ENCODE results near the gene ATP2C2. TPM values are rescaled to one million over a fixed set of nuclear protein-coding genes. Genes with fewer than 3 reads are reported as not detected.

The ATP2C2 gene
- total and polyA plus RNA-seq, 2 of the 8 experiments (the other 6 are each of a cell fraction or from before 2014, with no cell fraction given): 1.2 to 2.8 TPM

- Histone ChIP-seq H3K27me3 (replicated peaks in 1 of 4; ENCODE audit: control insufficient read depth in 3 of 4, extremely low read depth in 1 of 4, insufficient read depth in 3 of 4, low read length in 3 of 4) (no peaks in the 10 kb centered on the region), H2BK12ac (ENCODE audit: low read depth, low read length) (no peak overlapping the region), H3K23ac (ENCODE audit: insufficient read length) (no peak overlapping the region), H3K4ac (replicated peaks; ENCODE audit: insufficient read length, low read depth, low read length) (no peak overlapping the region), H2AK5ac (ENCODE audit: low read depth, low read length) (no peak overlapping the region), H2AFZ (ENCODE audit: low read length) (no peak overlapping the region), H3K9me3 (ENCODE audit: insufficient read depth in 2 of 2, low read depth in 1 of 2, low read length in 1 of 2) (peaks cover 9 to 12% of the 10 kb centered on the region in 2 experiments), H2BK20ac (ENCODE audit: low read length) (no peak overlapping the region), H3K14ac (ENCODE audit: insufficient read length) (no peak overlapping the region), H3K4me2 (ENCODE audit: insufficient read depth in 1 of 2, low read depth in 2 of 2, low read length in 2 of 2) (no peak overlapping the region), H2BK15ac (ENCODE audit: low read length) (no peak overlapping the region), H4K91ac (replicated peaks; ENCODE audit: insufficient read length, low read length) (no peak overlapping the region), H3K23me2 (ENCODE audit: low read depth, low read length) (no peaks in the 10 kb centered on the region), H3K9ac (replicated peaks in 1 of 4; ENCODE audit: extremely low read depth in 1 of 4, low read depth in 3 of 4, low read length in 3 of 4) (no peak overlapping the region), H2BK120ac (replicated peaks; ENCODE audit: low read depth, low read length) (no peak overlapping the region), H3K36me3 (ENCODE audit: control insufficient read depth in 2 of 4, insufficient read depth in 4 of 4, low read length in 3 of 4) (peaks cover 2 to 45% (median 32%) of the 10 kb centered on the region in 4 experiments; a peak in 7 of 8 replicates), H3K4me3 (ENCODE audit: extremely low read depth in 1 of 4, insufficient read depth in 2 of 4, low read depth in 3 of 4, low read length in 4 of 4) (no peak overlapping the region), H2BK5ac (ENCODE audit: low read depth, low read length) (no peak overlapping the region), H3K18ac (ENCODE audit: extremely low read depth, low read length) (no peak overlapping the region), H3K56ac (replicated peaks; ENCODE audit: insufficient read length, low read depth, low read length) (no peak overlapping the region), H4K20me1 (replicated peaks in 1 of 2; ENCODE audit: control insufficient read depth in 1 of 2, insufficient read depth in 2 of 2, low read length in 2 of 2) (peaks cover 0 to 2% of the 10 kb centered on the region in 2 experiments), H3K4me1 (replicated peaks in 1 of 4; ENCODE audit: control insufficient read depth in 3 of 4, insufficient read depth in 4 of 4, low read length in 3 of 4) (no peaks in the 10 kb centered on the region; a peak in 1 of 7 replicates), H3K27ac (ENCODE audit: low read depth, low read length) (no peak overlapping the region), H3K79me1 (ENCODE audit: low read depth, low read length) (no peaks in the 10 kb centered on the region), H4K8ac (ENCODE audit: extremely low read depth, insufficient read depth, low read length) (no peak overlapping the region), H4K5ac (ENCODE audit: insufficient read length, low read depth, low read length) (no peak overlapping the region), H3K79me2 (ENCODE audit: control insufficient read depth in 1 of 2, insufficient read depth in 2 of 2, low read length in 2 of 2) (no peaks in the 10 kb centered on the region)
- POLR2A ChIA-PET (ENCODE audit: partially characterized antibody): no interaction called here
- WGBS, 2 experiments (ENCODE audit: extremely low coverage in 1 of 2, insufficient coverage in 1 of 2, insufficient read length in 1 of 2, insufficient replicate concordance in 2 of 2, low coverage in 1 of 2, low lambda C conversion rate in 2 of 2, missing lambda C conversion rate in 1 of 2): 80% methylated on average over 3 of the region's 3 CpGs; no CpG with 5 or more reads in 1 of the 2 experiments
- CTCF ChIA-PET (ENCODE audit: partially characterized antibody): interaction anchor here (0.6 to 4.6 kb wide), 7 partner anchors 9 to 249 kb away, joined by 3 to 21 read pairs (median 4); no protein-coding TSS in a partner anchor
- DNase-seq (ENCODE audit: low read depth in 1 of 2, low spot score in 2 of 2) (no peak), FAIRE-seq (no peak)
- TF ChIP-seq POU5F1 (IDR thresholded peaks at IDR 0.05; ENCODE audit: low read depth, low read length): no peak
- no peak for TF ChIP-seq GABPA (IDR thresholded peaks at IDR 0.05; ENCODE audit: borderline replicate concordance, insufficient read depth, low read length)
- no peak for TF ChIP-seq CREB1 (IDR thresholded peaks at IDR 0.05)
- TF ChIP-seq CBX5 (IDR thresholded peaks at IDR 0.05; ENCODE audit: low read depth, low read length): no peak
- no peak for TF ChIP-seq CHD2 (IDR thresholded peaks at IDR 0.05; ENCODE audit: low read length)
- no peak for TF ChIP-seq EZH2 (IDR thresholded peaks at IDR 0.05; ENCODE audit: low read depth, low read length, severe bottlenecking)
- no peak for TF ChIP-seq SIX5 (IDR thresholded peaks at IDR 0.05; ENCODE audit: low read depth, low read length)
- no peak for TF ChIP-seq ATF2 (IDR thresholded peaks at IDR 0.05; ENCODE audit: low read length)
- TF ChIP-seq CHD1 (IDR thresholded peaks at IDR 0.05; ENCODE audit: low read depth, low read length): no peak
- no peak for TF ChIP-seq ZNF274 (IDR thresholded peaks at IDR 0.05; ENCODE audit: borderline replicate concordance, extremely low read depth, low read length)
- no peak for TF ChIP-seq MAFK (IDR thresholded peaks at IDR 0.05; ENCODE audit: low read depth, low read length)
- no peak for TF ChIP-seq KDM1A (IDR thresholded peaks at IDR 0.05; ENCODE audit: borderline replicate concordance, low read length)
- no peak for TF ChIP-seq SUZ12 (IDR thresholded peaks at IDR 0.05; ENCODE audit: low read length)
Measured at GRCh38 chr16:84496991-84497390, 128.7 kb downstream of the ATP2C2 start.

Measured in H1 (cell line).